CD4-positive, alpha-beta T cell (primary cell): ENCODE data around the gene CCSER1. TPM values are rescaled to one million over a fixed set of nuclear protein-coding genes. Genes with fewer than 3 reads are reported as not detected.

Source experiments
- ATAC-seq: fragments of 200-7000 bp; cut with Tn5 transposase; one replicate; pipeline ENCODE4 v1.10.0; 2022; ENCODE audit warnings: mild to moderate bottlenecking; ENCODE audit not compliant: poor library complexity
- CTCF ChIA-PET: fragments of 350-600 bp; sonication (Branson Sonifier 250); formaldehyde crosslinking; loops from one replicate; lab custom pipeline; 2021; ENCODE audit warnings: antibody characterized with exemption, inconsistent platforms; lab: Charles Lee
- POLR2A ChIA-PET: fragments of 350-600 bp; sonication (Branson Sonifier 250); formaldehyde crosslinking; loops from one replicate; lab custom pipeline; 2021; ENCODE audit warnings: antibody characterized with exemption, inconsistent platforms; lab: Charles Lee
- DNase-seq, 14 experiments: peaks; one replicate each; pipeline ENCODE4 v3.0.0-alpha.2; 2013 to 2020; ENCODE audit warnings: mixed read lengths in 2 of 14
- H3K27ac ChIP-seq, 2 donors: one replicate each; pipeline versions ENCODE4 v1.5.1 to v1.7.0; 2013; ENCODE audit warnings: low read length in 2 of 2, low read depth in 1 of 2, mild to moderate bottlenecking in 1 of 2
- H3K27me3 ChIP-seq, 2 experiments: 1 replicate in 1 of 2; 2 replicates in 1 of 2; pipeline versions ENCODE4 v1.6.1 to v1.7.0; 2013; ENCODE audit warnings: low read length in 2 of 2, control low read depth in 1 of 2, mild to moderate bottlenecking in 1 of 2, moderate library complexity in 1 of 2; ENCODE audit not compliant: insufficient read depth in 2 of 2, control insufficient read depth in 1 of 2
- H3K36me3 ChIP-seq: one replicate; pipeline ENCODE4 v1.6.1; 2013; ENCODE audit warnings: low read length, control low read depth; ENCODE audit not compliant: insufficient read depth
- H3K4me1 ChIP-seq: one replicate; pipeline ENCODE4 v1.6.1; 2013; ENCODE audit warnings: low read length, control low read depth; ENCODE audit not compliant: insufficient read depth
- H3K4me3 ChIP-seq: one replicate; pipeline ENCODE4 v1.5.1; 2013; ENCODE audit warnings: mild to moderate bottlenecking, low read length, moderate library complexity
- H3K9me3 ChIP-seq, 2 experiments: 1 replicate in 1 of 2; 2 replicates in 1 of 2; pipeline versions ENCODE4 v1.6.1 to v1.7.0; 2013; ENCODE audit warnings: low read length in 2 of 2, mild to moderate bottlenecking in 2 of 2, control low read depth in 1 of 2, moderate library complexity in 1 of 2; ENCODE audit not compliant: control insufficient read depth in 1 of 2, insufficient read depth in 1 of 2
- H3K27ac Mint-ChIP-seq: one replicate; pipeline ENCODE4 v1.8.0; 2020; ENCODE audit warnings: mixed read lengths
- H3K27me3 Mint-ChIP-seq: one replicate; pipeline ENCODE4 v1.8.0; 2021; ENCODE audit warnings: mixed read lengths
- H3K36me3 Mint-ChIP-seq: one replicate; pipeline ENCODE4 v1.8.0; 2021; ENCODE audit warnings: low read depth, mixed read lengths
- H3K4me1 Mint-ChIP-seq: one replicate; pipeline ENCODE4 v1.8.0; 2021; ENCODE audit warnings: low read depth, mixed read lengths
- H3K4me3 Mint-ChIP-seq: one replicate; pipeline ENCODE4 v1.8.0; 2020; ENCODE audit warnings: mild to moderate bottlenecking, mixed read lengths
- H3K9me3 Mint-ChIP-seq: one replicate; pipeline ENCODE4 v1.8.0; 2020; ENCODE audit warnings: mixed read lengths
- intact Hi-C, 2 experiments: fragments of 100-400 bp; cut with DNase I in 1 of 2; cut with micrococcal nuclease in 1 of 2; formaldehyde crosslinking; loops; one replicate each; pipeline versions ENCODE4 v1.15.1 to v1.9.0; 2023 to 2025; cut with DNase I, micrococcal nuclease
- total RNA-seq, 174 experiments: library from RNA in 2 of 174; stranded (reverse) in 2 of 174; gene quantifications; one replicate each; pipeline ENCODE4 v1.2.3 and lab custom pipeline; 2021 to 2026
- TF ChIP-seq, protein P1 (sequence below): fragments of 200-600 bp; IDR thresholded peaks from one replicate; pipeline ENCODE4 v1.8.0; 2022; ENCODE audit warnings: antibody characterized with exemption, mild to moderate bottlenecking

CCSER1 gene
- total RNA-seq, 2 experiments from 2014 or later = 0.36 to 0.71 TPM

GRCh38 chr4:91436556-91436955, 1309.4 kb downstream of the CCSER1 start:
- TF ChIP-seq, protein P1, sequence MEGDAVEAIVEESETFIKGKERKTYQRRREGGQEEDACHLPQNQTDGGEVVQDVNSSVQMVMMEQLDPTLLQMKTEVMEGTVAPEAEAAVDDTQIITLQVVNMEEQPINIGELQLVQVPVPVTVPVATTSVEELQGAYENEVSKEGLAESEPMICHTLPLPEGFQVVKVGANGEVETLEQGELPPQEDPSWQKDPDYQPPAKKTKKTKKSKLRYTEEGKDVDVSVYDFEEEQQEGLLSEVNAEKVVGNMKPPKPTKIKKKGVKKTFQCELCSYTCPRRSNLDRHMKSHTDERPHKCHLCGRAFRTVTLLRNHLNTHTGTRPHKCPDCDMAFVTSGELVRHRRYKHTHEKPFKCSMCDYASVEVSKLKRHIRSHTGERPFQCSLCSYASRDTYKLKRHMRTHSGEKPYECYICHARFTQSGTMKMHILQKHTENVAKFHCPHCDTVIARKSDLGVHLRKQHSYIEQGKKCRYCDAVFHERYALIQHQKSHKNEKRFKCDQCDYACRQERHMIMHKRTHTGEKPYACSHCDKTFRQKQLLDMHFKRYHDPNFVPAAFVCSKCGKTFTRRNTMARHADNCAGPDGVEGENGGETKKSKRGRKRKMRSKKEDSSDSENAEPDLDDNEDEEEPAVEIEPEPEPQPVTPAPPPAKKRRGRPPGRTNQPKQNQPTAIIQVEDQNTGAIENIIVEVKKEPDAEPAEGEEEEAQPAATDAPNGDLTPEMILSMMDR = no peak
- DNase-seq (no peak), ATAC-seq (no peak)
- no peak overlapping the region for H3K4me3 Mint-ChIP-seq
- intact Hi-C loops = no loop called here
- Histone ChIP-seq H3K27ac (no peak overlapping the region), H3K4me3 (no peak overlapping the region), H3K9me3 (peaks cover 0 to 8% of the 10 kb centered on the region in 2 experiments), H3K27me3 (no peaks in the 10 kb centered on the region), H3K36me3 (no peaks in the 10 kb centered on the region), H3K4me1 (no peaks in the 10 kb centered on the region)
- H3K27me3 Mint-ChIP-seq = no peaks in the 10 kb centered on the region
- peaks cover 3% of the 10 kb centered on the region for H3K9me3 Mint-ChIP-seq
- H3K4me1 Mint-ChIP-seq = no peaks in the 10 kb centered on the region
- POLR2A ChIA-PET = no interaction called here
- no peaks in the 10 kb centered on the region for H3K36me3 Mint-ChIP-seq
- CTCF ChIA-PET = no interaction called here
- no peak overlapping the region for H3K27ac Mint-ChIP-seq

- ChIA-PET CTCF (no interaction called here), POLR2A (no interaction called here)
- no peaks in the 10 kb centered on the region for H3K4me1 Mint-ChIP-seq
- no peak overlapping the region for H3K4me3 ChIP-seq
- no peaks in the 10 kb centered on the region for H3K4me1 ChIP-seq
- H3K36me3 ChIP-seq = no peaks in the 10 kb centered on the region
- no peaks in the 10 kb centered on the region for H3K27me3 ChIP-seq
- DNase-seq (no peak), ATAC-seq (no peak)
- TF ChIP-seq, protein P1 = no peak
- peaks cover 0 to 4% of the 10 kb centered on the region in 2 experiments for H3K9me3 ChIP-seq
- H3K27me3 Mint-ChIP-seq = no peaks in the 10 kb centered on the region
- peaks cover 15% of the 10 kb centered on the region for H3K9me3 Mint-ChIP-seq
- H3K4me3 Mint-ChIP-seq = no peak overlapping the region
- intact Hi-C loops = no loop called here
- H3K27ac ChIP-seq = no peak overlapping the region
- no peak overlapping the region for H3K27ac Mint-ChIP-seq
- H3K36me3 Mint-ChIP-seq = no peaks in the 10 kb centered on the region
Observed at GRCh38 chr4:91447168-91447567, 1320.0 kb downstream of the CCSER1 start.

DNA sequence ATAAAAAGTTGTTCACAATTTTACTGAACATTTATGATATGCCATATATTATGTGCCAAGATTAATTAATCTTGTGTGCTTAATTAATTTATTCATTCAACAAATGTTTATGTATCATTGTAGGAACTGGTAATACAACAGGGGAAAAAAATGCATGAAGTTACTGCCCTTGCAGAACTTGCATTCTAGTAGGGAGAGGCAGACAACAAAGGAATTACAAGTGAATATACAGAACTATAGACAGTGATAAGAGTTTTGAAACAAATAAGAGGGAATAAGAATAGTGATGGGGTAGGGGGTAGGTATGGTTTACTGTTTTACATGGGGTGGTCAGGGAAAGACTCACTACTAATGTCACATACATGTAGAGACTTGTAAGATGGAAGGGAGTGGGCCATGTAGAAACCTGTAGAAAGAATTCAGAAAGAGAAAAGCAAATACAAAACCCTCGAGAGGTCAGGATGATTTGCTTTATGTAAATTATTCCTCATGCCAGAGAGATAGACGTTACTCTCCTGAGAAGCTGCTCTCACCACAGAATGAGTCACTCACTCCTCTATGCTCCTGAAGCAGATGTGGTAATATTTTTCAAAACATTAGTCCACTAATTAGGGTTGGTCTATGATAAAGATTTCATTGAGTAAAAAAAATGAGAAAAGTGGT, 1321.6 kb downstream of the CCSER1 start:
- no peaks in the 10 kb centered on the region for H3K27me3 Mint-ChIP-seq
- no peak overlapping the region for H3K27ac Mint-ChIP-seq
- H3K4me1 ChIP-seq = no peaks in the 10 kb centered on the region
- no peak overlapping the region for H3K4me3 ChIP-seq
- TF ChIP-seq, protein P1 = no peak
- no peaks in the 10 kb centered on the region for H3K27me3 ChIP-seq
- peaks cover 0 to 4% of the 10 kb centered on the region in 2 experiments for H3K9me3 ChIP-seq
- CTCF ChIA-PET = no interaction called here
- no peaks in the 10 kb centered on the region for H3K36me3 ChIP-seq
- no peaks in the 10 kb centered on the region for H3K4me1 Mint-ChIP-seq
- H3K36me3 Mint-ChIP-seq = no peaks in the 10 kb centered on the region
- intact Hi-C loops = no loop called here
- H3K4me3 Mint-ChIP-seq = no peak overlapping the region
- H3K27ac ChIP-seq = no peak overlapping the region
- no peak for DNase-seq
- peaks cover 17% of the 10 kb centered on the region for H3K9me3 Mint-ChIP-seq
- POLR2A ChIA-PET = no interaction called here
- ATAC-seq = no peak
